Measurements from ENCODE around the gene ZNF503.

The ZNF503 gene

DNA sequence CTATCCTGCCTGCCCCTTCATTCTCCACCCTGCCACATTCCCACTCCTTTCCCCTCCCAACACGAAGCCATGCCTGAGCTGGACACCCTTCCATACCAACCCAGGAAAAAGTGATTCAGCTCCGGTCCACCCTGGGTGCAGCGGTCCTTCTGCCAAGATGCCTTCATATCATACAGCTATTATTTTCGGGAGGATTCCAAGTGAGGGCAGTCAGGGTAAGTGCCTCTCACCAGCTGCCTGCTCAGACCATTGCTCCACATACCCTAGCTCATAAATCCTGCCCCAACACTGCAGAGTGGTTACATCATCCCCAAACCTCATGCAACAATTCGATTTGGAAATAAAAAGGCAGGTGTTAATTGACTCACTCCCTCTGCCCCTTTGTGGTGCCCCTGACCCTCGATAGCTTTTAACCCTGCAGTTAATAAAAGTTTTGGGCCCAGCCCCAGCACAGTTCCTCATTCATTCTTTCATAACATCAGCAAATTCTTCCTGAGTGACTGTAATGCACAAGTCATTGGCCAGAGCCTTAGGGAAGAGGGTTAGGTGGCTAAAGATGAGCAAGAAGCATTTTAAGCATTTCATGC is 42.6 kb downstream of the ZNF503 start:
- Histone ChIP-seq H2AFZ (ENCODE audit: low read depth, low read length) (no peak overlapping the region), H3K9me3 (ENCODE audit: insufficient read depth, low read length) (no peaks in the 10 kb centered on the region), H3K79me2 (ENCODE audit: low read length) (no peaks in the 10 kb centered on the region), H4K20me1 (ENCODE audit: insufficient read depth, low read length) (no peaks in the 10 kb centered on the region), H3K4me1 (ENCODE audit: low read length) (no peaks in the 10 kb centered on the region), H3K27me3 (ENCODE audit: low read depth, low read length) (no peaks in the 10 kb centered on the region), H3K36me3 (replicated peaks; ENCODE audit: low read depth, low read length) (no peaks in the 10 kb centered on the region), H3K9ac (ENCODE audit: low read length) (no peak overlapping the region), H3K4me3 (ENCODE audit: low read length) (no peak overlapping the region), H3K27ac (ENCODE audit: low read length) (no peak overlapping the region), H3K4me2 (ENCODE audit: low read length) (no peak overlapping the region)
- no peak for TF ChIP-seq EZH2phosphoT487 (IDR thresholded peaks at IDR 0.05; ENCODE audit: low read depth)
- TF ChIP-seq, protein P1, sequence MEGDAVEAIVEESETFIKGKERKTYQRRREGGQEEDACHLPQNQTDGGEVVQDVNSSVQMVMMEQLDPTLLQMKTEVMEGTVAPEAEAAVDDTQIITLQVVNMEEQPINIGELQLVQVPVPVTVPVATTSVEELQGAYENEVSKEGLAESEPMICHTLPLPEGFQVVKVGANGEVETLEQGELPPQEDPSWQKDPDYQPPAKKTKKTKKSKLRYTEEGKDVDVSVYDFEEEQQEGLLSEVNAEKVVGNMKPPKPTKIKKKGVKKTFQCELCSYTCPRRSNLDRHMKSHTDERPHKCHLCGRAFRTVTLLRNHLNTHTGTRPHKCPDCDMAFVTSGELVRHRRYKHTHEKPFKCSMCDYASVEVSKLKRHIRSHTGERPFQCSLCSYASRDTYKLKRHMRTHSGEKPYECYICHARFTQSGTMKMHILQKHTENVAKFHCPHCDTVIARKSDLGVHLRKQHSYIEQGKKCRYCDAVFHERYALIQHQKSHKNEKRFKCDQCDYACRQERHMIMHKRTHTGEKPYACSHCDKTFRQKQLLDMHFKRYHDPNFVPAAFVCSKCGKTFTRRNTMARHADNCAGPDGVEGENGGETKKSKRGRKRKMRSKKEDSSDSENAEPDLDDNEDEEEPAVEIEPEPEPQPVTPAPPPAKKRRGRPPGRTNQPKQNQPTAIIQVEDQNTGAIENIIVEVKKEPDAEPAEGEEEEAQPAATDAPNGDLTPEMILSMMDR (IDR thresholded peaks at IDR 0.05; ENCODE audit: low read depth, low read length), result no peak

DNA sequence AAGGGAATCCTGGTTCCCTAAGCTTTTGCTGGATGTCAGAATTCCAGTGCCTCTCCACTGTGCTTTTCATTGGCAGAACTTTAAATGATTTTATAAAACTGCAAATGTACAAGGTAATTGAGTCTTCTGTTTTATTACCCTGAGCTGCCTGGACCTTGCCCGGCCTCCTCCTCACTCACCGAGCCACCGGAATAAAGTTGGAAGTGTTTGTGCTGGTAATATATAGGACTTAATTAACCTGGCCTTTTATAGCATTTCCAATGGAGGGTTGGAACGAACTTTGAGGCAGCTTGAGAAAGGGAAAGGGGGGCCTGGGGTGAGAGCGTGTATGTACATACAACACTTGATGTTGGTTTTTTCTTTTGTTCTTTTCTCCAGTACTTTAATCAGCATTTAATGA is 43.4 kb downstream of the ZNF503 start:
- Histone ChIP-seq H3K4me1 (ENCODE audit: low read length) (no peaks in the 10 kb centered on the region), H3K27ac (ENCODE audit: low read length) (no peak overlapping the region), H3K4me2 (ENCODE audit: low read length) (no peak overlapping the region), H3K9ac (ENCODE audit: low read length) (no peak overlapping the region), H4K20me1 (ENCODE audit: insufficient read depth, low read length) (no peaks in the 10 kb centered on the region), H3K36me3 (replicated peaks; ENCODE audit: low read depth, low read length) (no peaks in the 10 kb centered on the region), H3K27me3 (ENCODE audit: low read depth, low read length) (no peaks in the 10 kb centered on the region), H3K4me3 (ENCODE audit: low read length) (no peak overlapping the region), H2AFZ (ENCODE audit: low read depth, low read length) (no peak overlapping the region), H3K9me3 (ENCODE audit: insufficient read depth, low read length) (no peaks in the 10 kb centered on the region), H3K79me2 (ENCODE audit: low read length) (no peaks in the 10 kb centered on the region)
- TF ChIP-seq, protein P1 (IDR thresholded peaks at IDR 0.05; ENCODE audit: low read depth, low read length), result no peak
- TF ChIP-seq EZH2phosphoT487 (IDR thresholded peaks at IDR 0.05; ENCODE audit: low read depth), result no peak

DNA sequence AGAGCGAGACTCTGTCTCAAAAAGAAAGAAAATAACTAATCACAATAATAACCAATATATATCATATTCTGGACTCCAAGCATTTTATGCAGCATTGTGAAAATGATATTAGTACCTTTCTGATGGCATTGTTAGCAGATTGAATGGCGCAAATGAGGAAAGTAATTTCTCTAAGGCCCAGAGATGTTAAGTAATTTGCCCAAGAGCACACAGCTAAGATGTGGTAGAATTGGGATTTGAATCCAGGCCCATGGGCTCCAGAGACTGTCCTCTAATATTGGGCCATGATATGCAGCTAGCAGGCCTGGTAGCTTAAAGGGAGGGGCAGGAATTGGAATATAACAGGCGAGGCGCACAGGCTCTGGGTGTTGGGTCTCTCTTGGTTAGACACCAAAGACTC is 44.1 kb downstream of the ZNF503 start:
- Histone ChIP-seq H3K79me2 (ENCODE audit: low read length) (no peaks in the 10 kb centered on the region), H3K36me3 (replicated peaks; ENCODE audit: low read depth, low read length) (no peaks in the 10 kb centered on the region), H2AFZ (ENCODE audit: low read depth, low read length) (no peak overlapping the region), H3K4me2 (ENCODE audit: low read length) (no peak overlapping the region), H3K4me3 (ENCODE audit: low read length) (no peak overlapping the region), H3K9me3 (ENCODE audit: insufficient read depth, low read length) (no peaks in the 10 kb centered on the region), H3K4me1 (ENCODE audit: low read length) (no peaks in the 10 kb centered on the region), H4K20me1 (ENCODE audit: insufficient read depth, low read length) (no peaks in the 10 kb centered on the region), H3K27me3 (ENCODE audit: low read depth, low read length) (no peaks in the 10 kb centered on the region), H3K9ac (ENCODE audit: low read length) (no peak overlapping the region), H3K27ac (ENCODE audit: low read length) (no peak overlapping the region)
- TF ChIP-seq EZH2phosphoT487 (IDR thresholded peaks at IDR 0.05; ENCODE audit: low read depth), result no peak
- TF ChIP-seq, protein P1 (IDR thresholded peaks at IDR 0.05; ENCODE audit: low read depth, low read length), result no peak

DNA sequence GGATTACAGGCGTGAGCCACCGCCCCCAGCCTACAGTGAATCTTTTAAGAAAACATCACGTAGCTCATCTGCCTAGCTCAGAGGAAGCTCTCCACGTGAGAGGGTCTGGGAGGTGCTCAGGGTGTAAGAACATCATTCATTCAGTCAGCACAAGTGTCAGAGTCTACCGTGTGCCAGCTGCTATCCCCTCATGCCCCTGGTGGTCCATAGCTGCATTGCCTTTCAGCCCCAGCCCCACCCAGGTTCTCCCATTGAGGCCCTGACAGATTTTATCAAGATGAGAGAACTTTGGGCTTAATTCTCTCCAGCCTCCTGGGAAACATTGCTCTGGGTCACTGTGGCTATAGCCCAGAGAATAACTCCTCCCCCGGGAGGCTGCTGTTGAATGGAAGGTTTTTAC is 45.1 kb downstream of the ZNF503 start:
- H3K4me3 ChIP-seq (ENCODE audit: low read length), result no peak overlapping the region
- H2AFZ ChIP-seq (ENCODE audit: low read depth, low read length), result no peak overlapping the region
- no peak overlapping the region for H3K4me2 ChIP-seq (ENCODE audit: low read length)
- H4K20me1 ChIP-seq (ENCODE audit: insufficient read depth, low read length), result no peaks in the 10 kb centered on the region
- H3K9ac ChIP-seq (ENCODE audit: low read length), result no peak overlapping the region
- no peaks in the 10 kb centered on the region for H3K9me3 ChIP-seq (ENCODE audit: insufficient read depth, low read length)
- H3K27me3 ChIP-seq (ENCODE audit: low read depth, low read length), result no peaks in the 10 kb centered on the region
- TF ChIP-seq, protein P1 (IDR thresholded peaks at IDR 0.05; ENCODE audit: low read depth, low read length), result no peak
- TF ChIP-seq EZH2phosphoT487 (IDR thresholded peaks at IDR 0.05; ENCODE audit: low read depth), result no peak
- H3K4me1 ChIP-seq (ENCODE audit: low read length), result no peaks in the 10 kb centered on the region
- H3K36me3 ChIP-seq (replicated peaks; ENCODE audit: low read depth, low read length), result no peaks in the 10 kb centered on the region
- H3K79me2 ChIP-seq (ENCODE audit: low read length), result no peaks in the 10 kb centered on the region
- no peak overlapping the region for H3K27ac ChIP-seq (ENCODE audit: low read length)

Data from OCI-LY3 (cell line).